Psoas muscle (tissue), 8 donors: ENCODE data around the gene ZBTB17. TPM values are rescaled to one million over a fixed set of nuclear protein-coding genes. Genes with fewer than 3 reads are reported as not detected.
A peak's percentile ranks its signal among the peaks of the same experiment; 100 is the strongest.
"Not testable (repeated sequence)": the region's sequence is repeated elsewhere in the genome, so short reads cannot be mapped to it uniquely, and the experiment has no call there.

ENCODE experiments used
- ATAC-seq, 4 donors: fragments of 200-7000 bp; cut with Tn5 transposase; one replicate each; pipeline ENCODE4 v1.9.1; 2020; ENCODE audit warnings: moderate library complexity in 3 of 4, mild to moderate bottlenecking in 2 of 4
- DNase-seq, 2 donors: peaks; one replicate each; pipeline ENCODE4 v3.0.0-alpha.2; 2020
- H3K27ac ChIP-seq: fragments of 200-600 bp; one replicate; pipeline ENCODE4 v1.8.0; 2022
- H3K27me3 ChIP-seq, 3 donors: fragments of 200-600 bp in 1 of 3; one replicate each; pipeline versions ENCODE4 v1.6.1 to v1.8.0; 2013 to 2022; ENCODE audit warnings: low read length in 2 of 3, mild to moderate bottlenecking in 2 of 3, moderate library complexity in 1 of 3; ENCODE audit not compliant: insufficient read depth in 3 of 3
- H3K36me3 ChIP-seq, 2 donors: fragments of 200-600 bp in 1 of 2; one replicate each; pipeline versions ENCODE4 v1.6.1 to v1.8.0; 2013 to 2022; ENCODE audit warnings: low read depth in 1 of 2, mild to moderate bottlenecking in 1 of 2, moderate library complexity in 1 of 2; ENCODE audit not compliant: insufficient read depth in 1 of 2
- H3K4me1 ChIP-seq: fragments of 200-600 bp; one replicate; pipeline ENCODE4 v1.8.0; 2022
- H3K4me3 ChIP-seq: fragments of 200-600 bp; one replicate; pipeline ENCODE4 v1.8.0; 2022; ENCODE audit warnings: mild to moderate bottlenecking
- H3K9me3 ChIP-seq: fragments of 200-600 bp; one replicate; pipeline ENCODE4 v1.8.0; 2022
- CTCF ChIP-seq: fragments of 200-600 bp; IDR thresholded peaks from one replicate; pipeline ENCODE4 v1.8.0; 2022; ENCODE audit warnings: antibody characterized with exemption
- WGBS, 3 donors: extraction: QIAGEN DNeasy Blood & Tissue Kit; methylation state at CpG; one replicate each; pipeline versions ENCODE4 v1.1.6 to v1.1.7; 2013; 5-methylcytosine and 5-hydroxymethylcytosine counted together
- intact Hi-C, 2 donors: fragments of 100-400 bp; cut with DNase I; formaldehyde crosslinking; loops; one replicate each; pipeline versions ENCODE4 v1.11.0 to v1.14.2; 2022
- polyA plus RNA-seq, 3 donors: library from polyadenylated mRNA; stranded (reverse); fragments of 200-250 nt; gene quantifications; one replicate each; pipeline ENCODE4 v1.2.3, GENCODE V29; 2013
- total RNA-seq, 4 donors: library from RNA; stranded (reverse); fragmentation: NEBNext Ultra II Directional in 2 of 4; extraction: Animal tissue kit (Norgen Biotek cat#: 25700) in 2 of 4; gene quantifications; one replicate each; pipeline versions ENCODE4 v1.2.1 to v1.2.4, GENCODE V29; 2021 to 2023
- donor health status: healthy with polysubstance abuse.
- donor health status: DM: no; HTN: no; CAD: no; lungs with moderate emphysema.
- donor health status: Bipolar disorder and iron deficiency.
- donor health status: healthy.
- donor health status: DM: yes; HTN: yes; CAD: no.
- donor health status: DM: no; HTN: no; CAD: no.
- donor health status: DM: no; HTN: no; CAD: no.
- donor health status: DM: yes; HTN: yes; CAD: no.

Gene ZBTB17
- total and polyA plus RNA-seq, 7 donors = 23.5 to 44.3 (median 29.5) TPM

DNA sequence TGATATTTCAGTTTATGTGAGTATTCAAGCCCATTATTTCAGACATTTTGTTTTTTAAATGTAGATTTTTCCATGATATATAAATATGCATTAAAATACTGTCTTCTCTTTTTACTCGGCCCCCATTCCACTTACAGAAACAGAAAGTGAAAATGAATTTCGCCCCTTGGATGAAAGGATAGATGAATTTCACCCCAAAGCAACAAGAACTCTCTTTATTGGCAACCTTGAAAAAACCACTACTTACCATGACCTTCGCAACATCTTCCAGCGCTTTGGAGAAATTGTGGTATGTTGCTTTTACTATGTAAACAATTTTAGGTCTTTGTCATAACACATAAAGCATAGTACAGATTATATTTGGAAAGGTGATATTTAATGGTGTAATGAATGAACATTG lies 59.9 kb downstream of the ZBTB17 start:
- TF ChIP-seq CTCF = no peak
- Histone ChIP-seq H3K4me3 (no peak overlapping the region), H3K9me3 (no peaks in the 10 kb centered on the region), H3K27ac (peak overlapping the region; percentile 41), H3K36me3 (peaks cover 0 to 96% of the 10 kb centered on the region in 2 donors), H3K4me1 (peaks cover 6% of the 10 kb centered on the region), H3K27me3 (no peaks in the 10 kb centered on the region)
- WGBS, 3 donors = 78 to 87% (median 81%) methylated on average over 4 of the region's 4 CpGs
- ATAC-seq (no peak), DNase-seq (no peak)
- intact Hi-C loops = no loop called here

DNA sequence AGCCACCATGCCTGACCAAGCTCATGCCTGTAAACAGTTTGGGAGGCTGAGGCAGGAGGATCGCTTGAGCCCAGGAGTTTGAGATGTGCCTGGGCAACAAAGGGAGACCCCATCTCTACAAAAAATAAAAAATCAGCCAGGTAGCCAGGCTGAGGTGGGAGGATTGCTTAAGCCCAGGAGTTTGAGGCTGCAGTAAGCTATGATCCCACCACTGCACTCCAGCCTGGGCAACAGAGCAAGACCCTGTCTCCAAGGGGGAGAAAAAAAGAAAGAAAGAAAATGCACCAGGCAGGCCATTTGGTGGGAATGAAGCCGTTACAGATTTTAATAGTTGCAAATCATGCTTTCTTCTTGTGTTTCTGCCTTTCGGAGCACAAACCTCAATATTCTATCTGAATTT lies 62.3 kb downstream of the ZBTB17 start:
- H3K9me3 ChIP-seq, DNase-seq: not testable (repeated sequence)
- H3K36me3 ChIP-seq = peaks cover 0 to 93% of the 10 kb centered on the region in 2 donors

DNA sequence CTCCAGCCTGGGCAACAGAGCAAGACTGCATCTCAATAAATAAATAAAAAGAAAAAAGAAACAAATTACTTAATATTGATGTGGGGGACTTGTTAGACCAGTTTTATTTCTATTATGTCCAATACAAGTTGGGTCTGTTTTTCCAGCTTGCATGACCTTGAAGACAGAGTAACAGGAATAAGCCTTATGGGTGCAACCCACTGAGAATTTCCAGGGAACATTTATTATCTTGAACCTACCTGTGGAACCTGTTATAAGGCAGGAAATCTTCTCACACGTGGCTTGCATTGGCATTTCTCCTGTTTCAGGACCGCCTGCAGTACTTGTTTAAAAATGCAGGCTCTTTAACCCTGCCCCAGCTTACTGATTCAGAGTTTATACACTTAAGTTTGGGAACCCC lies 64.0 kb downstream of the ZBTB17 start:
- H3K4me1 ChIP-seq = peaks cover 6% of the 10 kb centered on the region
- no peak for DNase-seq
- no peaks in the 10 kb centered on the region for H3K27me3 ChIP-seq
- TF ChIP-seq CTCF = no peak
- H3K27ac ChIP-seq = no peak overlapping the region
- intact Hi-C loops = no loop called here
- no peak for ATAC-seq
- H3K4me3 ChIP-seq = no peak overlapping the region
- WGBS, 3 donors = 81 to 90% (median 82%) methylated on average over 2 of the region's 2 CpGs
- H3K9me3 ChIP-seq = no peaks in the 10 kb centered on the region
- H3K36me3 ChIP-seq = peaks cover 0 to 77% of the 10 kb centered on the region in 2 donors

More for the DNA sequence above, 62.3 kb downstream of the ZBTB17 start:
- ATAC-seq, intact Hi-C loops, H3K27me3 ChIP-seq, H3K27ac ChIP-seq, H3K4me3 ChIP-seq, H3K4me1 ChIP-seq: not testable (repeated sequence)
- WGBS, 3 donors = 97 to 99% (median 99%) methylated on average over 3 of the region's 3 CpGs

DNA sequence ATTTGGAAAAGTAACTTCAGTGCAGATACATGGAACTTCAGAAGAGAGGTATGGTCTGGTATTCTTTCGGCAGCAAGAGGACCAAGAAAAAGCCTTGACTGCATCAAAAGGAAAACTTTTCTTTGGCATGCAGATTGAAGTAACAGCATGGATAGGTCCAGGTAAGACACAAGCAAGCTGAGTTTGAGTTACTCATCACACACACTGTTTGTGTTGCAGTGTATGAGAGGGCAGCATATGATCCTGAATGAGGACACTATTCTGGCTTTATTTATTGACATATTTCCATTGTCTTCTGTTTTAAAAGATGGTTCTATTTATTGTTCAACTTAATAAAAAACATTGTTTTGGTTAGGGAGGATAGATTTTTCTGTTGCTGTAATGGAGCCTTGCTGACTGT lies 64.8 kb downstream of the ZBTB17 start:
- no peak overlapping the region for H3K27ac ChIP-seq
- peaks cover 7% of the 10 kb centered on the region for H3K4me1 ChIP-seq
- H3K27me3 ChIP-seq = no peaks in the 10 kb centered on the region
- H3K36me3 ChIP-seq = peaks cover 0 to 71% of the 10 kb centered on the region in 2 donors
- no peak overlapping the region for H3K4me3 ChIP-seq
- WGBS, 3 donors = 91 to 100% (median 98%) methylated on average over 1 of the region's 1 CpG
- ATAC-seq (no peak), DNase-seq (no peak)
- intact Hi-C loops = no loop called here
- no peak for TF ChIP-seq CTCF
- H3K9me3 ChIP-seq = no peaks in the 10 kb centered on the region

GRCh38 chr1:15908597-15908996 lies 67.3 kb downstream of the ZBTB17 start:
- no peak overlapping the region for H3K27ac ChIP-seq
- TF ChIP-seq CTCF = no peak
- peaks cover 0 to 47% of the 10 kb centered on the region in 2 donors for H3K36me3 ChIP-seq
- peaks cover 31% of the 10 kb centered on the region for H3K4me1 ChIP-seq
- DNase-seq (no peak), ATAC-seq (no peak)
- WGBS, 3 donors = 90 to 96% (median 91%) methylated on average over 4 of the region's 4 CpGs
- no peak overlapping the region for H3K4me3 ChIP-seq
- intact Hi-C loops = no loop called here
- no peaks in the 10 kb centered on the region for H3K27me3 ChIP-seq
- H3K9me3 ChIP-seq = no peaks in the 10 kb centered on the region
